ENCODE data around the gene RMI2.
"Not testable (repeated sequence)": the region's sequence is repeated elsewhere in the genome, so short reads cannot be mapped to it uniquely, and the experiment has no call there.

The RMI2 gene

DNA sequence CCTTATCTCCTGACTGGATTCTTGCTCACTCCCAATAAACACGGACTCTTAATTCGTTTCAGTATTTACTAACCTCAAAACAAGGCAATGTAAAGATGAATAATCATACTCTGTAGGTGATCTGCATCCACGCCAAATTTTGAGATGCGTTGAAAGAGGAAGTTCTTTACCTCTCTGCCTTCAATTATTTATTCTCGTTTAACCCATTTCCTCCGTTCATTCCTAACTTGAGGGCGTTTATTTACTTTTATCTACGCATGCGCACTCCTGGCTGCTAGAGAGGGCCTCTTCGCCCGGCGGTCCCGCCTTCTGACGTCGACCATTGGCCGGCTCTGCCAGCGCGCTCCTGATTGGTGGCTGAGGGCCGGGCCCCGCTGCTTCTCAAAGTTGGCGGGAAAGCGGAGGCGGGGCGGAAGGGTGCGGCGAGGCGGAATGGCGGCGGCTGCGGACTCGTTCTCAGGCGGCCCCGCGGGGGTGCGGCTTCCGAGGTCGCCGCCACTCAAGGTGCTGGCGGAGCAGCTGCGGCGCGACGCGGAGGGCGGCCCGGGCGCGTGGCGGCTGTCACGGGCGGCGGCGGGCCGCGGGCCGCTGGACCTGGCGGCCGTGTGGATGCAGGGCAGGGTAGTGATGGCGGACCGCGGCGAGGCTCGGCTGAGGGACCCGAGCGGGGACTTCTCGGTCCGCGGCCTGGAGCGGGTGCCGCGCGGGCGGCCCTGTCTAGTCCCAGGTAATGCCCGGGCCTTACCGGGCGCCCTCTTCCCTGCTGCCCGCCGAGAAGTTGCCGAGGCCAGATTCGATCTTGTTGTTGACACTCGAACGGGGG lies at the start of gene RMI2:
Gene RMI2 (plus strand): TSS at position 420 of the 823 bp plus-strand sequence. CDS start 13 bp downstream, at position 433.
- DNase-seq = peak; percentile 91

DNA sequence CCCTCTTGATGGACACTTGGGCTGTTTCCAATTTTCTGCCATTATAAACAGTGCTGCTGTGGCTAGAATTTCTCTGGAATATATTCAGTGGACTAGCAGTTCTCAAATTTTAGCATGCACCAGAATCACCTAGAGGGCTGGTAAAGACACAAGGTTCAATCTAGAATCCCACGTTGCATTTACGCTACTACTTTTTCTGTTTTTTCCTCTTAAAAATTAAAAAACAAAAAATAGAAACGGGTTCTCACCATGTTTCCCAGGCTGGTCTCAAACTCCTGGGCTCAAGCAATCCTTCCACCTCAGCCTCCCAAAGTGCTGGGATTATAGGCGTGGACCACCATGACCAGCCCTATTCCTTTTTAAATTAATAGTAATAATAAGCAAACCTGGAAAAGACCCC lies 49.6 kb upstream of the RMI2 start:
- DNase-seq = no peak

DNA sequence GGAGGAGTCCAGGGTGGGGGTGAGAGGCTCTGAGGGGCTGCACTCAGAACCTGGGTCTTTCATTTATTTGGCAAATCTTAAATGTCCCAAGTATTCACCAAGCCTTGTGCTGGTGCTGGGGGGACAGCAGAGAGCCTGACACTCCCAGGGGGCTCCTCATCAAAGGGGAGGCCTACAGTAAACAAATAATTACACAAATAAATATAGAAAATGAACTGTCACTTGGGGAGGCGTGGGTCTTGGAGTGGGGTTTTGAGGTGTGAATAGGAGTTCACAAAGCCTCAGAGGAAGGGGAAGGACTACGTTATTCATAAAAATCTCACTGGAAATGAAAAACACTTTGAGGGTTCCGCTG lies 48.9 kb upstream of the RMI2 start:
- no peak for DNase-seq

DNA sequence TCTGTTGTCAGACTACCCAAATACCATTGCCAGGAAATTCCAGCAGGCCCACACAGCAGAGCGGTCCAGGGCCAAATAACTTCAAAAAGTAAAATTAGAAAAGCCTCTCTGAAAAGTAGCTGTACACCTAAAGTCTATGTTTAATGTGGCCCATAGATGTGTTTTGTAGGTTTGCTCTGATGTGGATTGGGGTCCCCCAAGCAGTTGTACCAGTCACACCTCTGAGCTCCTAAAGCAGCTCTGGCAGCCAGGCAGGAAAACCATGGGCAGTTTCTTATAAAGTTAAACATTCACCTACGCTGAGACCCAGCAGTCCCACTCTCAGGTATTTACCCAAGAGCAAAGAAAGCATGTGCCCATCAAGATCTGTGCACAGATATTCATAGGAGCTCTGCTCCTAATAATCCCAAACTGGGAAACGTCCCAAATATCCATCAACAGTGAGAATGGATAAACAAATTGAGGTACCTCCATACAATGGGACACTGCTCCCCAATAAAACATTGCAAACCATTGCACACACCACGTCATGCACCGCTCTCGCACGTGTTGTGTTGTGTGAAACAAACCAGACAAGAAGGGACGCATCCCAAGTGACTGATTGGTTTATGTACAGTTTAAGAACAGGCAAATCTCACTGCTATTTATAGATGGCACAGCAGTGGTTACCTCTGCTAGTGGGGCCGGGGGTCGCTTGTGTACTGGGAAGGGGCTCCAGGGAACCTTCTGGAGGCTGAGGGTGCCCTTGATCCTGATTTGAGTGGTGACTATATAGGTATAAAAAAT lies 48.4 kb upstream of the RMI2 start:
- no peak for DNase-seq

DNA sequence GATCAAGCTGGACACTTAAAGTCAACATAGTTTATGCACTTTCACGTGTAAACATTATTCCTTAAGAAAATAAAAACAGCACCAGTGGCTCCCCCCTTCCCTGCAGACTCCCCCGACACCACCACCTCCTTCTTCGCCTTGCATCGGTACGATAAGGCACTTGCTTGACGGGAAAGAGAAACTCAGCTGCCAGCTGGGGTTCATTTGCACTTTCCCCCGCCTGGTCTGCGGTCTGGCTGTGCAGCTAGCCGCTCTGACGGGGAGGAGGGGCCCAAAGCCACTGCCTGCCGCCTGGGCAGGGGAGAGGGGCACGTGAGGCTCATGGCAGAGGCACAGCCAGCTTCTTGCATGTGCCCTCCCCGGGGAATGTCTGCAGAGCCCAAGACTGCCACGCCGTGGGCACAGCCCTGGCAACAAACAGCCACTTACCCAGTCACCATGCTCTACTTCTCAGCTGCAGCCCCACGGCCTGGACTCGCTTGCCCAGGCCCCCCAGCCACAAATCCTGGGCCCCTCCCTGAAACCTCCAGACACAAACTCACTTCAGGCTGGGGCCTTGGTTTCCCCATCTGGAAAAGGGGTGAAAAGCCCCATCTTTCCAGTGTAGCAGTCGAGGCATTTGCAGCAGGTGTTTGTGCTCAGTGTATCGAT lies 47.6 kb upstream of the RMI2 start:
- peak; percentile 20 for DNase-seq

DNA sequence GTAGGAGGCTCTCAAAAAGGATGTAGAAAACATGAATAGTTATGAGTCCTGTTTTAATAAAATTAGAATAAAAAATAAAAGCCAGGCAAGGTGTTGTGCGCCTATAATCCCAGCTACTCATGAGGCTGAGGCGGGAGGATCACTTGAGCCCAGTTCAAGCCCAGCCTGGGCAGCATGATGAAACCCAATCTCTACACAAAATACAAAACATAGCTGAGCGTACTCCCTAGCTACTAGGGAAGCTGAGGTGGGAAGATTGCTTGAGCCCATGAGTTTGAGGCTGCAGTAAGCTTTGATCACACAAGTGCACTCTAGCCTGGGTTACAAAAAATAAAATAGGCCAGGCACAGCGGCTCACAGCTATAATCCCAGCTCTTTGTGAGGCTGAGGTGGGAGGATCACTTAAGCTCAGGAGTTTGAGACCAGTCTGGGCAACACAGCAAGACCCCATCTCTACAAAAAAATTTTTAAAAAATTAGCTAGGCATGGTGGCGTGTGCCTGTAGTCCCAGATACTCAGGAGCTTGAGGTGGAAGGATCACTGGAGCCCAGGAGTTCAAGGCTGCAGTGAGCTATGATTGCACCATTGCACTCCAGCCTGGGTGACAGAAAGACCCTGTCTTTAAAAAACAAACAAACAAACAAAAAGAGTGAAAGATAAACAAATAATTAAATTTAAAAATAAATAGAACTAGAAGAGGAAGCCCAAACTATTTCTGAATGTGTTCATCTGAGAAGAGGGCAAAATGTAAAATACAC lies 46.9 kb upstream of the RMI2 start:
- no peak for DNase-seq

DNA sequence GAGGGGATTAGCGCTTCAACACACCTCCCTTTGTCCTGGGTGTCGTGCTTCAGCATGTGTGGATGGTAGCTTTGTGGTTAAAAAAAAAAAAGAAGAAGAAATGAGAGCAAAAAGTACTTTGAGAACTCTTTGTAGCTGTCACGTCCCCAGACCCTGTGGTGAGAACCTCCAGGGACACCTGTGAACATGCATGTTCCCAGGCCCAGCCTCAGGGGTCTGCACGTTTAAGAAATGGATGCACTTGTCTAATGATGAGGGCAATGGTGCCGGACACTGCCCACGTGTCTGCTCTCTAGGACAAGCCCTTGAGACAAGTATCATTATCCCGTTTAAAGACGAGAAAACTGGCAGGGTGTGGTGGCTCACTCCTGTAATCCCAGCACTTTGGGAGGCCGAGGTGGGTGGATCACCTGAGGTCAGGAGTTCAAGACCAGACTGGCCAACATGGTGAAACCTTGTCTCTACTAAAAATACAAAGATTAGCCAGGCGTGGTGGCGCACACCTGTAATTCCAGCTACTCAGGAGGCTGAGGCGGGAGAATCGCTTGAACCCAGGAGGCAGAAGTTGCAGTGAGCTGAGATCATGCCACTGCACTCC lies 46.2 kb upstream of the RMI2 start:
- DNase-seq = not testable (repeated sequence)

DNA sequence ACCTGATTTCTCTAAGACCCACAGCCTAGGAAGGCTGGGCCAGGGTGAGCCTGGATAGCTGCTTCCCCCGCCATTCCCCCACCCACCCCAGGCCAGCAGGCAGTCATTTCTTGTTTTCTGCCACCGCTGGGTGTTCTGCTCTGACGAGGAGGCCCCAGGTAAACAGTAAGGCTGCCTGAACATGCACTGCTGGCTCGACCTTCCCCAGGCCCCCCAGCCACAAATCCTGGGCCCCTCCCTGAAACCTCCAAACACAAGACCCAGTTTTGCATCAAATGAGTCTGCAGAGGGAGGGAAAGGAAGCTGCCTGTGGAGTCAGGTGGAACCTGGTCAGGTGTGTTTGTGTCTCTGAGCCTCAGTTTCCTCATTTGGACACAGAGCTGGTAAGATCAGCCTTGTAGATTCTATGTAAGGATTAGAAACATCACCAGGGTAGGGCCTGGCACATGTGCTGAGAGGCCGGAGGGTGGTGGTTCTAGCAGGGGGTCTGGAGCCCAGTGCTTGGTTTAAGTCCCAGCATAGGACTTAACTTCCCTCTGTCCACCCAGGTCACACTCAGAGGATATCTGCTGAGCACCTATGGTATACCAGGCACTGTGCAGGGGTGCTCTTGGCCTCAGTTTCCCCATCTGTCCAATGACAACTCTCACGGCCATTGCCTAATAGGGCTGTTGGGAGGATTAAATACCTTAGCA lies 45.2 kb upstream of the RMI2 start:
- no peak for DNase-seq

DNA sequence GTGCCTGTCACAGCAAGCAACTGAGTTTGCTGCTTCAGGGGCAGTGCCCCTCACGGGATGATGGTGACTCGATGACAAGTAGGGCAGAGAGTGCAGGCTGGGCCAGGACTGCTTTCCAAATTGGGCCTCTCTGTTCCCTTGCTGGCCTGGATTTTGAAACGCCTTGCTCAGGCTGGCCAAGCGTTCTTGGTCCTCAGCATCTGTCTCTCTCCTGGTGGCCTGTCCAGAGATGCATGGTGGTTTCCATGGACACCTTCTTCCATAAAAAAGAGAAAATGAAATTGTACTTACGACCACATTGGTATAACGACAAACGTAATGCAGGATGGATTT lies 44.7 kb upstream of the RMI2 start:
- DNase-seq = no peak

DNA sequence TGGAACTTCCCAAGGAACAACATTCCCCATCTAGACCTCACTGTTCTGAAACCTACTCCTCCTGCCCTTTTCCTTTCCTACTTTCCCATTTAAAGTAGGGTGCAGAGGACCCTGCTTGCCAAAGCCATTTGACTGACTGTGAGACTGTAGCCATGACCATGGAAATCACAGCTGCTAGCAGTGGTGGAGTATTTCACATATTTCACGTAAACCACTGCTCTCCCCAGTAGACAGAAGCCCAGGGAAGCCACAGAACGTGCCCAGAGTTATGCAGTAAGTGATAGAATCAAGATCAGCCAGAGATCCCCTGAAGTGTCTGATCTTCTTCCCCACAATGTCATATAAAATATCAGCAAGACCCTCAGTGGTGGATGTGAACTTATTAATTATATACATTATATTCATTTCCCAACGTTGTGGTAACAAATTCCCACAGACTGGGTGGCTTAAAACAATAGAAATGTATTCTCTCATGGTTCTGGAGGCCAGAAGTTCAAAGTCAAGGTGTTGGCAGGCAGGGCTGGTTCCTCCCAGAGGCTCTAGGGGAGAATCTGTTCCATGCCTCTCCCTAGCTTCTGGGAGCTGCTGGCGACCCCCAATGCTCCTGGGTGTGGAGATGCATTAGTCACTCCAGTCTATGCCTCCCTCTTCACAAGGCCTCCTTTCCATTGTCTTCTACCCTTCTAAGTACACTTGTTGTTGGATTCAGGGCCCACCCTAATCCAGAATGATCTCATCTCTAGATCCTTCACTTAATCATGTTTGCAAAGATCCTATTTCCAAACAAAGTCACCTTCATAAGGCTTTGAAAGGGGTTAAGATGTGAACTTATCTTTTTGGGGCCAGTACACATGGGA lies 43.4 kb upstream of the RMI2 start:
- DNase-seq = no peak

DNA sequence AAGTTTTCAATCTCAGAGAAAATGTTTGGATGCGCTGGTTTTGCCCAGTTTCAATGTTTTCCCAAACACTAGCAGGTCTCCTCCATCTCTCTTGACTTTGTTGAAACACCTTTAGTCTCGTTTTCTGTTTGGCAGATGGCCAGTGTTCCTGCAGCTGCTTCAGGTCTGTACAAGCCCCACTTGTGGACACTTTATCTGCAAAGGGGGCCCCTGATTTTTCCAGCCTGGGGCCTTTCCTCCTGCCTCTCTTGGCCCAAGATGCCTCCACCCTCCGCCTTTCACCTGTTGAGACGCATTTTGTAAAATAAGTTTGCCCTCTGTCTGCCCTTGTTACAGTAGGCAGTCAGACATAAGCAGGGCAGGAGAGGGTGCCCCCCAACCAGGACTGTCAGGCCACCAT lies 42.3 kb upstream of the RMI2 start:
- no peak for DNase-seq

DNA sequence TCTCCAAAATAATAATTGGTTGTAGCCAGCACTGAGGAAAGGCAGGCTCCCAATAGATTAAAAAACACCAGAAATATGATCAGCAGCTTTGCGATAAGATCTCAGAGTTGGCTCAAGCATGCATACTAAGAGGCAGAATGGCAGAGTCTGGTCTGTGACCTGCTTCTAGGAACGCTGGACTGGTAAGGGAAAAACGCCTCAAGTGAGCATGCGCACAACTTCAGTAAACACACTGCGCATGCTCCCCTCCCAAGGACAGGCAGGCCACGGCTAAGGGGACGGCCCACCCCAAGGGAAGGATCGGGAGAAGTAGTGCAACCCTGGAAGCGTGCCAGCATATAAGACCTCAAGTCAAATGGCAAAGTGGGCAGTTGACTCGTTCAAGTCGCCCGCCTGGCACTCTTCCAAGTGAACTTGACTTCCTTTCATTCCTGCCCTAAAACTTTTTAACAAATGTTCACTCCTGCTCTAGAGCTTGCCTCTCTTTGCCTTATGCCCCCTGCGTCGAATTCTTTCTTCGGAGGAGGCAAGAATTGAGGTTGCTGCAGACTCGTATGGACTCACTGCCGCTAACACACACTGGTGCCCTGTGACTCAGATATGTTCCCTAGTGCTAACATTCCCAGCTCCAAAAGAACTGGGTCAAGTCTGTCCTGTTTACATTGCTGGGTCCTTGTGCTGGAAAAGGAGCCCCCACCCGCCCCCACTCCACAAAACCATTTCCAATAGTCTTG lies 41.7 kb upstream of the RMI2 start:
- DNase-seq = no peak

DNA sequence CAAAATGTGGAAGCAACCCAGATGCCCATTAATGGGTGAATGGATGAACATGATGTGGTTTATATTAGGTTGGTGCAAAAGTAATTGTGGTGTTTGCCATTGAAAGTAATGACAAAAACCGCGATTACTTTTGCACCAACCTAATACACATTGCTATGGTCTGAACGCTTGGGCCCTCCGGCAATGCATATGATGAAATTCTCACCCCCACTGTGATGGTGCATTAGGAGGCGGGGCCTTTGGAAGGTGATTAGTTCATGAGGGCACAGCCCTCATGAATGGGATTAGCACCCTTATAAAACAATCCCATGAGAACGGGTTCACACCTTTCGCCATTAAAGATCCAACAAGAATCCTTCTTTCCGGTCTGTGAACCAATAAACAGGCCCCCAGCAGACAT lies 38.9 kb upstream of the RMI2 start:
- DNase-seq = no peak

DNA sequence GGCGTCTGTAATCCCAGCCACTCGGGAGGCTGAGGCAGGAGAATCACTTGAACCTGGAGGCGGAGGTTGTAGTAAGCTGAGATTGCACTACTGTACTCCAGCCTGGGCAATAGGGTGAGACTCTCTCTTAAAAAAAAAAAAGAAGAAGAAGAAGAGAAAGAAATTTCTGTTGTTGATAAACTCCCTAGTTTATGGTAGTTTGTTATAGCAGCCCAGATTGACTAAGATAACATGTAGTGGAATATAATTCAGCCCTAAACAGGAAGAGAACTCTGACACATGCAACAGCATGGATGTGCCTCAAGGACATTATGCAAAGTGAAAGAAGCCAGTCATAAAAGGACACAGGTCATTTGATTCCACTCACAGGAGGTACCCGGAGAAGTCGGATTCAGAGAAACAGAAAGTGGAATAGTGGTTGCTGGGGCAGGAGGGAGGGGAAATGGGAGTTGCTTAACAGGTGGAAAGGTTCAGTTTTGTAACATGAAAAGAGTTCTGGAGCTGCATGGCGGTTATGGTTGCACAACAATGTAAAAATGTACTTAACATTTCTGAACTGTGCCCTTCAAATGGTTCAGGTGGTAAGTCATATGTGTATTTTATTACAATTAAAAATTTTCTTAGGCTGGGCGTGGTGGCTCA lies 38.1 kb upstream of the RMI2 start:
- DNase-seq = no peak

DNA sequence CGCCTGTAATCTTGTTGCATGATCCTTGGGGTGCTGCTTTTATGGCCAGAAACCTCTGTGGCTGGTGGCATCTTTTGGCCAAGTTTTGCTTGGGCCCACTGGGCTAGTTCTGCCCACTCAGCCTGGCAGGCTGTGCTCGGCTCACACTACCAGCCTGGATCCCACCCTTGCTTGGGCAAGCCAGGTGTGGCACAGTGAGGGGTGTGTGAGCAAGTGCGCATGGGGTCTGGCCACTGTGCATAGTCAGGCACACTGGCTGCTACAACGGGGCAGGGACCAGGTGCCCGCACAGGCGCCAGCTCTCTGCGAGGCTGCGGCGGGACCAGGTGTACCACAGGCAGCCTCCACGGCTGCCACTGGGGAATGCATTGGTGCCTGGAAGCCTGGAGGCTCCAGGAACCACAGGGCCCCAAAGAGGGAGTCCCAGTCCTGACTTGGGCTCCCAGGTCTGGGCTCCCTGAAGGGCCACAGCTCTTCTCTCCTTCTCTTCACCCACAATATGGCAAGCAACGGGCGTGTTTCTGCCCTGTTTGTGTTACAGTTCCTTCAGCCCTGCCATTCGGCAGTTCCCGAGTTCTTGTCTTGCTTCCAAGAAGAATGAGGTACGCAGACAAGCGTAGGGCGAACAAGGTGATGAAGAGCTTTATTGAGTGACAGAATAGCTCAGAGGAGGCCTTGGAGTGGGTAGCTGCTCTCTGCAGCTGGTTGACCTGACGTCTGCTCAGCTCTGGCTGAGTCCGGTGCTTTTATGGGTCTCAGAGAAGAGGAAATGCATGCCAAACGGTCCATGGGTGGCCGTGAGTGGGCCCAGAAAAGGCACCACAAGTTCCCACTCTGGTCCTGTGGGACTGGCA lies 37.4 kb upstream of the RMI2 start:
- DNase-seq = no peak

DNA sequence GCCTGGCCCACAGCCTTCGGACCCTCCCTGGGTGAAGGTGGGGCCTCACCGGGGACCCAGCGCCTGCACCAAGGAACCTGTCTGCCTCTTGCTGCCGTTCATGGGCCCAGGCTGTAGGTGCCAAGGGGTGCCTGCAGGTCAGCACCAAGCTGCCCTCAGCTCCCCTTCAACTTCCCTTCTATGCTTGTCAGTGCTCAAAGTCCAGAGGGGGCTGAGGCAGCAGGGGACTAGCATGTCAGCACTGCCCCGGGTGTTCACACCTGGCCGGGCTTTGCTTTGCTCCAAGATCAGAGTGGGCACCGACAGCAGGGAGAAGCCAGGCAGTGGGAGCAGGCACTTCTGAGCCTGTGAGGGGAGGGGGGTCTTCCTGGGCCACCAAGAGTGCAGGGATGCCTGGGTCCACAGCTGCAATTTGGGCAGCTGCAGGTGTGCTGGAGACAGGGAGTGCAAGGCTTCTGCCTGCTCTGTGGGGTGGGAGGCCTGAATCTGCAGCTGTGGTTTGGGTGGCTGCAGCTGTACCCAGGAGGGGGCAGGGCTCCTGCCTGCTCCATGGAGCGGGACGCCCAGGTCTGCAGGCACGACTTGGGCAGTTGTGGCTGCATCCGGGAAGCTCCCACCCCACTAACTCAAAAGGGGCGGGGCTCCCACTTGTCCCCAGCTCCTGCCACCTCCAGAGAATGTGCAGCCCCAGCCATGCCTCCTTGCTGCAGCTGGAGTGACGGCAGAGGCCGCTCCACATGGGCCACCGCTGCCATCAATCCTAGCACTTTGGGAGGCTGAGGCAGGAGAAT lies 36.6 kb upstream of the RMI2 start:
- DNase-seq = peak; percentile 56

DNA sequence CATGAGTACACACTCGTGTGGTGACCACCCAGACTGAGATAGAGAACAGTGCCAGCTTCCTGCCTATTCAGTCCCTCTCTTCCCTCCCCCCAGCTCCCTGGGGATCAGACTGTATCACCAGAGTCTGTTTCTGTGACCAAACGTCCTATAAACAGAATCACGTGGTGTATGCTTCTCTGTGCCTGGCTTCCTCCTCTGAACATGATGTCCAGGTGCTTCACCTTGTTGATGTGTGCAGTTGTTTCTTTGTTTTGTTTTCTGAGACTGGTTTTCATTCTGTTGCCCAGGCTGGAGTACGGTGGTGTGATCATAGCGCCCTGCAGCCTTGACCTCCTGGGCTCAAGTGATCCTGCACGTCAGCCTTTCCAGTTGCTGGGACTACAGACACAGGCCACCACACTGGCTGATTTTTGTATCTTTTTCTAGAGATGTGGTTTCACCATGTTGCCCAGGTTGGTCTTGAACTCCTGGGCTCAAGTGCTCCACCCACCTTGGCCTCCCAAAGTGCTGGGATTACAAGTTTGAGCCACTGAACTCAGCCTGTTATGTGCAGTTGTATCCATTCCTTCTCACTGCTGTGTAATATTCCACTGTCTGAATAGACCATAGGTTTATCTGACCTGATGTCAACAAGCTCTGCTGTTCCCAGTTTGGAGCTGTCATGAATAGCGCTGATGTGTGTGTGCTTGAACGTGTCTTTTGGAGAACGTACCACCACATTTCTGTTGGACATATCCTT lies 35.2 kb upstream of the RMI2 start:
- DNase-seq = no peak

DNA sequence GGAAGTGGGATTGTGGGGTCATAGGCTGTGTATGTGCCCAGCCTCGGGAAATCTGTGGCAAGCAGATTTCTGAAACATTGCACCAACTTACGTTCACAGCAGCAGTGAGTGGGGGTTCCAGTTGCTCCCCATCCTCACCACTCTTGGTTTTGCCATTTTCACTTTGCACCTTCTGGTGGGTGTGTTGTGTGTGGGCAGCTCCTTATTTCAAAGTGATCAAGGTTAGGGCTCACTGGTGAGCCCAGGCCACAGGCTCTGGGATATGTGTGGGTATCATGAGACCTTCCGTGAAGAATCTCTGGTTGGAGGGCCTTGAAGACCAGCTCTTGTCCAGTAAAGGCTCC lies 34.7 kb upstream of the RMI2 start:
- DNase-seq = no peak
